ENCODE results near the gene RERE. TPM values are rescaled to one million over a fixed set of nuclear protein-coding genes. Genes with fewer than 3 reads are reported as not detected.

Gene RERE
- total RNA-seq, 1 donor from 2014 or later: 124 TPM

DNA sequence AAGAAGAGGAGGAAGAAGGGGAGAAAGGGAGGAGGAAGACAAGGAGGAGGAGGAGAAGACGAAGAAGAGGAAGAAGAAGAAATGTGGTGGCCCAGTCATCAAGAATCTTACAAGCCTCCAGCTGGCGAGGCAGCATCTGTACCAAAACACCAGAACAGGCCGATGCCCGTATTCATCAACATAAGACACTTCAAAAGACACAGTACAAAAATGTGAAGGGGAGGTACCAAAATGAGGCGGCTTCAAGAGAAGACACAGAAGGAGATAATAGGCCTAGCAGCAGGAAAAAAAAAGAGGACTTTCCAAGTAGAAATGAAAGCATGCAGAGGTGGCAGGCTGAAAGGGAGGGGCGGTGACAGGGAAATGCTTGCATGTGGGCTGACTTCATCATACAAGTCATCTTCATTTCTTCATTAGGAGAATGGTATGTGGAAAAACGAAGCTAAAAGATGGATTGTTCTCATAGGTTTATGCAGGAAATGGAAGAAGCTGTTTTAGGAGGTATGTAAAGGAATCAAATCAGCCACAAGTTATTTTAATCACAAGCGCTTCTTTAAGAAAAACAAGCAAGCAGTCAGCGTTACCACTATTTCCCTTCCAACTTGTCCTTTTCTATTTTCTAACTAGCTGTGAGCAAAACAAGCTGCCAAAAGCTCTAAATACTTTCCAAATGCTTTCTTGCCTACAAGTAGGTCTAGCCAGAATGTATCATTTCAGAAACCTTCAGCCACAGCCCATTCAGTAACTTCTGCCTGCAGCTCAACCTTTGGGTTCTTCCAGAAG is 307.2 kb downstream of the RERE start:
- peak overlapping the region; percentile 62 for H3K27ac ChIP-seq (ENCODE audit: low read depth, low read length)
- H3K4me3 Mint-ChIP-seq (ENCODE audit: unreplicated experiment): peak overlapping the region; percentile 18
- peak overlapping the region; percentile 52 for H3K9ac ChIP-seq (ENCODE audit: low read length)
- H3K9me3 Mint-ChIP-seq (ENCODE audit: unreplicated experiment): peaks cover 2% of the 10 kb centered on the region
- H3K36me3 ChIP-seq (ENCODE audit: insufficient read depth, low read length): no peaks in the 10 kb centered on the region
- FAIRE-seq: peak; percentile 70
- H3K4me1 ChIP-seq (ENCODE audit: insufficient read depth, low read length): peaks cover 10% of the 10 kb centered on the region
- H3K4me2 ChIP-seq (ENCODE audit: low read length): peak overlapping the region; percentile 83
- H3K27ac Mint-ChIP-seq (ENCODE audit: unreplicated experiment): peak overlapping the region; percentile 84
- peaks cover 23% of the 10 kb centered on the region for H3K4me1 Mint-ChIP-seq (ENCODE audit: low read depth, unreplicated experiment)
- H3K79me2 ChIP-seq (ENCODE audit: insufficient read depth, low read length): peaks cover 5% of the 10 kb centered on the region
- H3K27me3 ChIP-seq (ENCODE audit: insufficient read depth, low read length): no peaks in the 10 kb centered on the region
- no peaks in the 10 kb centered on the region for H3K9me3 ChIP-seq (ENCODE audit: insufficient read depth, low read depth, low read length)
- no peaks in the 10 kb centered on the region for H3K27me3 Mint-ChIP-seq (ENCODE audit: low read depth, unreplicated experiment)
- DNase-seq (ENCODE audit: low read depth): peak; percentile 90
- TF ChIP-seq, protein P1, sequence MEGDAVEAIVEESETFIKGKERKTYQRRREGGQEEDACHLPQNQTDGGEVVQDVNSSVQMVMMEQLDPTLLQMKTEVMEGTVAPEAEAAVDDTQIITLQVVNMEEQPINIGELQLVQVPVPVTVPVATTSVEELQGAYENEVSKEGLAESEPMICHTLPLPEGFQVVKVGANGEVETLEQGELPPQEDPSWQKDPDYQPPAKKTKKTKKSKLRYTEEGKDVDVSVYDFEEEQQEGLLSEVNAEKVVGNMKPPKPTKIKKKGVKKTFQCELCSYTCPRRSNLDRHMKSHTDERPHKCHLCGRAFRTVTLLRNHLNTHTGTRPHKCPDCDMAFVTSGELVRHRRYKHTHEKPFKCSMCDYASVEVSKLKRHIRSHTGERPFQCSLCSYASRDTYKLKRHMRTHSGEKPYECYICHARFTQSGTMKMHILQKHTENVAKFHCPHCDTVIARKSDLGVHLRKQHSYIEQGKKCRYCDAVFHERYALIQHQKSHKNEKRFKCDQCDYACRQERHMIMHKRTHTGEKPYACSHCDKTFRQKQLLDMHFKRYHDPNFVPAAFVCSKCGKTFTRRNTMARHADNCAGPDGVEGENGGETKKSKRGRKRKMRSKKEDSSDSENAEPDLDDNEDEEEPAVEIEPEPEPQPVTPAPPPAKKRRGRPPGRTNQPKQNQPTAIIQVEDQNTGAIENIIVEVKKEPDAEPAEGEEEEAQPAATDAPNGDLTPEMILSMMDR (IDR thresholded peaks at IDR 0.05; ENCODE audit: insufficient read depth, low read depth, low read length): no peak
- TF ChIP-seq EZH2 (IDR thresholded peaks at IDR 0.05; ENCODE audit: insufficient read depth, low read length): no peak
- peaks cover 23% of the 10 kb centered on the region for H3K36me3 Mint-ChIP-seq (ENCODE audit: low read depth, unreplicated experiment)
- no peaks in the 10 kb centered on the region for H4K20me1 ChIP-seq (ENCODE audit: insufficient read depth, low read length)
- H2AFZ ChIP-seq (ENCODE audit: low read depth, low read length): peak overlapping the region; percentile 0
- H3K4me3 ChIP-seq (ENCODE audit: insufficient read depth, low read depth, low read length): peak overlapping the region; percentile 37

DNA sequence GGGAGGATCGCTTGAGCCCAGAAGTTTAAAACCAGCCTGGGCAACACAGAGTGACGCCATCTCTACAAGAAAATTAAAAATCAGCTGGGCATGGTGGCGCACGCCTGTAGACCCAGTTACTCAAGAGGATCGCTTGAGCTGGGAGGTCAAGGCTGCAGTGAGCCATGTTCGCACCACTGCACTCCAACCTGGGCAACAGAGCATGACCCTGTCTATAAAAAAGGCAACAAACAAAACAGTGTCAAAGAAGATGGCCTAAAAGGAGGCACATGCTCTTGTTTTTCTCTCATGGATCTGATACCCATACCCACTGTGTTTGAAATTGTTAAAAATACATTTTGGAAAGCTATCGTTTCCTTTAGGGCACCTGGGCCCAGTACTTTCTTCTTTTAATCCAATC is 307.9 kb downstream of the RERE start:
- H3K9ac ChIP-seq (ENCODE audit: low read length): peak overlapping the region; percentile 52
- FAIRE-seq: no peak
- no peak overlapping the region for H3K27ac ChIP-seq (ENCODE audit: low read depth, low read length)

More for the DNA sequence above, 307.9 kb downstream of the RERE start:
- Histone ChIP-seq H3K27me3 (ENCODE audit: insufficient read depth, low read length) (no peaks in the 10 kb centered on the region), H2AFZ (ENCODE audit: low read depth, low read length) (no peak overlapping the region), H4K20me1 (ENCODE audit: insufficient read depth, low read length) (no peaks in the 10 kb centered on the region), H3K4me3 (ENCODE audit: insufficient read depth, low read depth, low read length) (no peak overlapping the region), H3K4me1 (ENCODE audit: insufficient read depth, low read length) (peaks cover 10% of the 10 kb centered on the region), H3K36me3 (ENCODE audit: insufficient read depth, low read length) (no peaks in the 10 kb centered on the region), H3K4me2 (ENCODE audit: low read length) (peak overlapping the region; percentile 83), H3K9me3 (ENCODE audit: insufficient read depth, low read depth, low read length) (no peaks in the 10 kb centered on the region), H3K79me2 (ENCODE audit: insufficient read depth, low read length) (peaks cover 5% of the 10 kb centered on the region)
- Mint-ChIP-seq H3K27me3 (ENCODE audit: low read depth, unreplicated experiment) (no peaks in the 10 kb centered on the region), H3K4me1 (ENCODE audit: low read depth, unreplicated experiment) (peaks cover 23% of the 10 kb centered on the region), H3K36me3 (ENCODE audit: low read depth, unreplicated experiment) (peaks cover 23% of the 10 kb centered on the region), H3K27ac (ENCODE audit: unreplicated experiment) (peak overlapping the region; percentile 84), H3K9me3 (ENCODE audit: unreplicated experiment) (peaks cover 2% of the 10 kb centered on the region), H3K4me3 (ENCODE audit: unreplicated experiment) (no peak overlapping the region)
- TF ChIP-seq EZH2 (IDR thresholded peaks at IDR 0.05; ENCODE audit: insufficient read depth, low read length): no peak
- TF ChIP-seq, protein P1 (IDR thresholded peaks at IDR 0.05; ENCODE audit: insufficient read depth, low read depth, low read length): no peak
- DNase-seq (ENCODE audit: low read depth): no peak
